Measurements from ENCODE around the gene ADAMTSL1. TPM values are rescaled to one million over a fixed set of nuclear protein-coding genes. Genes with fewer than 3 reads are reported as not detected.

Gene ADAMTSL1
- total and polyA plus RNA-seq, 2 of the 8 experiments (the other 6 are each of a cell fraction or from before 2014, with no cell fraction given), result 0.84 to 1.1 TPM

GRCh38 chr9:18638371-18639249 lies 164.7 kb downstream of the ADAMTSL1 start:
- Histone ChIP-seq H2BK120ac (replicated peaks; ENCODE audit: low read depth, low read length) (no peak overlapping the region), H2BK5ac (ENCODE audit: low read depth, low read length) (no peak overlapping the region), H3K18ac (ENCODE audit: extremely low read depth, low read length) (no peak overlapping the region), H4K8ac (ENCODE audit: extremely low read depth, insufficient read depth, low read length) (no peak overlapping the region), H2AFZ (ENCODE audit: low read length) (no peak overlapping the region), H3K79me2 (ENCODE audit: control insufficient read depth in 1 of 2, insufficient read depth in 2 of 2, low read length in 2 of 2) (no peaks in the 10 kb centered on the region), H3K23me2 (ENCODE audit: low read depth, low read length) (no peaks in the 10 kb centered on the region), H3K14ac (ENCODE audit: insufficient read length) (no peak overlapping the region), H2AK5ac (ENCODE audit: low read depth, low read length) (no peak overlapping the region), H3K79me1 (ENCODE audit: low read depth, low read length) (no peaks in the 10 kb centered on the region), H3K23ac (ENCODE audit: insufficient read length) (no peak overlapping the region), H3K56ac (replicated peaks; ENCODE audit: insufficient read length, low read depth, low read length) (no peak overlapping the region), H3K4me1 (replicated peaks in 1 of 4; ENCODE audit: control insufficient read depth in 3 of 4, insufficient read depth in 4 of 4, low read length in 3 of 4) (no peaks in the 10 kb centered on the region), H3K27me3 (replicated peaks in 1 of 4; ENCODE audit: control insufficient read depth in 3 of 4, extremely low read depth in 1 of 4, insufficient read depth in 3 of 4, low read length in 3 of 4) (no peaks in the 10 kb centered on the region), H3K36me3 (ENCODE audit: control insufficient read depth in 2 of 4, insufficient read depth in 4 of 4, low read length in 3 of 4) (no peaks in the 10 kb centered on the region), H3K4ac (replicated peaks; ENCODE audit: insufficient read length, low read depth, low read length) (no peak overlapping the region), H3K4me2 (ENCODE audit: insufficient read depth in 1 of 2, low read depth in 2 of 2, low read length in 2 of 2) (no peak overlapping the region), H3K4me3 (ENCODE audit: extremely low read depth in 1 of 4, insufficient read depth in 2 of 4, low read depth in 3 of 4, low read length in 4 of 4) (no peak overlapping the region), H4K5ac (ENCODE audit: insufficient read length, low read depth, low read length) (no peak overlapping the region), H3K9ac (replicated peaks in 1 of 4; ENCODE audit: extremely low read depth in 1 of 4, low read depth in 3 of 4, low read length in 3 of 4) (no peak overlapping the region), H3K27ac (ENCODE audit: low read depth, low read length) (no peak overlapping the region), H4K91ac (replicated peaks; ENCODE audit: insufficient read length, low read length) (no peak overlapping the region), H4K20me1 (replicated peaks in 1 of 2; ENCODE audit: control insufficient read depth in 1 of 2, insufficient read depth in 2 of 2, low read length in 2 of 2) (no peaks in the 10 kb centered on the region), H2BK12ac (ENCODE audit: low read depth, low read length) (no peak overlapping the region), H2BK15ac (ENCODE audit: low read length) (no peak overlapping the region), H2BK20ac (ENCODE audit: low read length) (no peak overlapping the region), H3K9me3 (ENCODE audit: insufficient read depth in 2 of 2, low read depth in 1 of 2, low read length in 1 of 2) (no peaks in the 10 kb centered on the region)
- CTCF ChIA-PET (ENCODE audit: partially characterized antibody), result interaction anchor here (0.9 kb wide), 1 partner anchor 13 kb away, joined by 4 read pairs; no protein-coding TSS in a partner anchor
- WGBS, 2 experiments (ENCODE audit: extremely low coverage in 1 of 2, insufficient coverage in 1 of 2, insufficient read length in 1 of 2, insufficient replicate concordance in 2 of 2, low coverage in 1 of 2, low lambda C conversion rate in 2 of 2, missing lambda C conversion rate in 1 of 2), result 92% methylated on average over 7 of the region's 7 CpGs; no CpG with 5 or more reads in 1 of the 2 experiments
- FAIRE-seq, result no peak
- no peak for DNase-seq (ENCODE audit: low read depth in 1 of 2, low spot score in 2 of 2)
- POLR2A ChIA-PET (ENCODE audit: partially characterized antibody), result no interaction called here
- TF ChIP-seq RXRA (IDR thresholded peaks at IDR 0.05; ENCODE audit: insufficient read depth, low read depth, low read length), result no peak
- no peak for TF ChIP-seq CTCF (IDR thresholded peaks at IDR 0.05; ENCODE audit: control extremely low read depth in 1 of 3, insufficient read depth in 1 of 3, low read depth in 1 of 3, low read length in 3 of 3)
- TF ChIP-seq RNF2 (IDR thresholded peaks at IDR 0.05; ENCODE audit: borderline replicate concordance, low read depth, low read length, missing control alignments, poor library complexity, severe bottlenecking), result no peak
- TF ChIP-seq TAF1 (IDR thresholded peaks at IDR 0.05; ENCODE audit: low read depth, low read length), result no peak
- no peak for TF ChIP-seq CTBP2 (IDR thresholded peaks at IDR 0.05; ENCODE audit: borderline replicate concordance, insufficient read depth, insufficient read length, low read length)
- TF ChIP-seq CHD2 (IDR thresholded peaks at IDR 0.05; ENCODE audit: low read length), result no peak
- no peak for TF ChIP-seq NANOG (IDR thresholded peaks at IDR 0.05; ENCODE audit: insufficient read depth, low read depth, low read length, poor library complexity, severe bottlenecking)
- no peak for TF ChIP-seq ASH2L (IDR thresholded peaks at IDR 0.05; ENCODE audit: low read length)
- no peak for TF ChIP-seq POU5F1 (IDR thresholded peaks at IDR 0.05; ENCODE audit: low read depth, low read length)

All from H1 (cell line).